ENCODE measurements around the gene FARP1.

Gene FARP1

GRCh38 chr13:98203646-98204326 is 60.9 kb downstream of the FARP1 start:
- DNase-seq, result no peak

GRCh38 chr13:98204546-98204945 is 61.7 kb downstream of the FARP1 start:
- DNase-seq, result no peak

GRCh38 chr13:98206946-98207345 is 64.1 kb downstream of the FARP1 start:
- DNase-seq, result no peak

- no peak for DNase-seq
Measured at GRCh38 chr13:98207416-98207815, 64.5 kb downstream of the FARP1 start.

GRCh38 chr13:98208606-98209005 is 65.7 kb downstream of the FARP1 start:
- DNase-seq, result no peak

- no peak for DNase-seq
Measured at GRCh38 chr13:98212763-98213162, 69.9 kb downstream of the FARP1 start.

GRCh38 chr13:98213354-98213753 is 70.5 kb downstream of the FARP1 start:
- no peak for DNase-seq

GRCh38 chr13:98214008-98214643 is 71.2 kb downstream of the FARP1 start:
- peak; percentile 76 for DNase-seq

GRCh38 chr13:98214707-98215106 is 71.8 kb downstream of the FARP1 start:
- no peak for DNase-seq

- no peak for DNase-seq
Measured at GRCh38 chr13:98215508-98215907, 72.6 kb downstream of the FARP1 start.

- no peak for DNase-seq
Measured at GRCh38 chr13:98216135-98216565, 73.3 kb downstream of the FARP1 start.

GRCh38 chr13:98216711-98217285 is 73.9 kb downstream of the FARP1 start:
- no peak for DNase-seq

- DNase-seq, result no peak
Measured at GRCh38 chr13:98217597-98217996, 74.7 kb downstream of the FARP1 start.

GRCh38 chr13:98219685-98220084 is 76.8 kb downstream of the FARP1 start:
- DNase-seq, result no peak

- no peak for DNase-seq
Measured at GRCh38 chr13:98220271-98220791, 77.4 kb downstream of the FARP1 start.

- DNase-seq, result peak; percentile 50
Measured at GRCh38 chr13:98221234-98221633, 78.3 kb downstream of the FARP1 start.

GRCh38 chr13:98222081-98222554 is 79.2 kb downstream of the FARP1 start:
- no peak for DNase-seq

GRCh38 chr13:98222816-98223215 is 79.9 kb downstream of the FARP1 start:
- no peak for DNase-seq

GRCh38 chr13:98223741-98224140 is 80.8 kb downstream of the FARP1 start:
- DNase-seq, result no peak

GRCh38 chr13:98224557-98224956 is 81.7 kb downstream of the FARP1 start:
- no peak for DNase-seq

GRCh38 chr13:98225036-98225940 is 82.4 kb downstream of the FARP1 start:
- no peak for DNase-seq

- DNase-seq, result no peak
Measured at GRCh38 chr13:98226496-98226895, 83.6 kb downstream of the FARP1 start.

All from right forelimb (tissue), 1 donor.